Astrocyte (in vitro differentiated cells and primary cell): ENCODE measurements around the gene CCT8. TPM values are rescaled to one million over a fixed set of nuclear protein-coding genes. Genes with fewer than 3 reads are reported as not detected.

ENCODE experiments used
- DNase-seq: peaks from one replicate; pipeline ENCODE4 v3.0.0-alpha.2; 2010; ENCODE audit warnings: low read depth
- FAIRE-seq: peaks from 2 replicates; lab custom pipeline; 2011; peaks lifted over from hg19 to GRCh38; lab: Jason Lieb, UNC
- H2AFZ ChIP-seq: 2 replicates; pipeline ENCODE4 v1.6.0; 2012; ENCODE audit warnings: low read depth, low read length, inconsistent platforms
- H3K27ac ChIP-seq: 2 replicates; pipeline ENCODE4 v1.5.1; 2011; ENCODE audit warnings: low read depth, low read length, inconsistent platforms
- H3K27me3 ChIP-seq: 2 replicates; pipeline ENCODE4 v1.6.0; 2011; ENCODE audit warnings: low read length, inconsistent platforms; ENCODE audit not compliant: insufficient read depth
- H3K36me3 ChIP-seq: 2 replicates; pipeline ENCODE4 v1.5.1; 2011; ENCODE audit warnings: low read length, inconsistent platforms; ENCODE audit not compliant: insufficient read depth
- H3K4me1 ChIP-seq: 2 replicates; pipeline ENCODE4 v1.5.1; 2011; ENCODE audit warnings: low read length, inconsistent platforms; ENCODE audit not compliant: insufficient read depth
- H3K4me2 ChIP-seq: 2 replicates; pipeline ENCODE4 v1.6.0; 2012; ENCODE audit warnings: low read length, inconsistent platforms
- H3K4me3 ChIP-seq: 2 replicates; pipeline ENCODE4 v1.5.1; 2011; ENCODE audit warnings: low read depth, mild to moderate bottlenecking, low read length, inconsistent platforms; ENCODE audit not compliant: insufficient read depth
- H3K79me2 ChIP-seq: 2 replicates; pipeline ENCODE4 v1.6.0; 2012; ENCODE audit warnings: mild to moderate bottlenecking, low read length, inconsistent platforms; ENCODE audit not compliant: insufficient read depth
- H3K9ac ChIP-seq: 2 replicates; pipeline ENCODE4 v1.6.0; 2012; ENCODE audit warnings: mild to moderate bottlenecking, low read length, inconsistent platforms
- H3K9me3 ChIP-seq: 2 replicates; pipeline ENCODE4 v1.5.1; 2012; ENCODE audit warnings: low read depth, mild to moderate bottlenecking, low read length, inconsistent platforms; ENCODE audit not compliant: insufficient read depth
- H4K20me1 ChIP-seq: 2 replicates; pipeline ENCODE4 v1.6.0; 2012; ENCODE audit warnings: low read length, inconsistent platforms; ENCODE audit not compliant: insufficient read depth
- H3K27ac Mint-ChIP-seq: one replicate; pipeline ENCODE4 v1.8.0; 2021; ENCODE audit warnings: mild to moderate bottlenecking, mixed read lengths; ENCODE audit not compliant: unreplicated experiment
- H3K27me3 Mint-ChIP-seq: one replicate; pipeline ENCODE4 v1.8.0; 2021; ENCODE audit warnings: low read depth, mixed read lengths; ENCODE audit not compliant: unreplicated experiment
- H3K36me3 Mint-ChIP-seq: one replicate; pipeline ENCODE4 v1.8.0; 2021; ENCODE audit warnings: low read depth, mixed read lengths; ENCODE audit not compliant: unreplicated experiment
- H3K4me1 Mint-ChIP-seq: one replicate; pipeline ENCODE4 v1.8.0; 2021; ENCODE audit warnings: low read depth, mixed read lengths; ENCODE audit not compliant: unreplicated experiment
- H3K4me3 Mint-ChIP-seq: one replicate; pipeline ENCODE4 v1.8.0; 2021; ENCODE audit warnings: mild to moderate bottlenecking, moderate library complexity, mixed read lengths; ENCODE audit not compliant: unreplicated experiment
- H3K9me3 Mint-ChIP-seq: one replicate; pipeline ENCODE4 v1.8.0; 2021; ENCODE audit warnings: mild to moderate bottlenecking, mixed read lengths; ENCODE audit not compliant: unreplicated experiment
- EZH2 ChIP-seq: IDR thresholded peaks from 2 replicates; pipeline ENCODE4 v1.6.1; 2012; ENCODE audit warnings: mild to moderate bottlenecking, low read length, inconsistent platforms; ENCODE audit not compliant: insufficient read depth
- total RNA-seq: library from RNA; stranded (reverse); gene quantifications from 2 replicates; pipeline ENCODE4 v1.2.1, GENCODE V29; 2021
- TF ChIP-seq, protein P1 (sequence below): IDR thresholded peaks from 2 replicates; pipeline ENCODE4 v1.5.1; 2011; ENCODE audit warnings: low read depth, mild to moderate bottlenecking, inconsistent platforms, low read length, moderate library complexity; ENCODE audit not compliant: insufficient read depth

CCT8 gene
- total RNA-seq, 1 donor from 2014 or later, result 198 TPM

DNA sequence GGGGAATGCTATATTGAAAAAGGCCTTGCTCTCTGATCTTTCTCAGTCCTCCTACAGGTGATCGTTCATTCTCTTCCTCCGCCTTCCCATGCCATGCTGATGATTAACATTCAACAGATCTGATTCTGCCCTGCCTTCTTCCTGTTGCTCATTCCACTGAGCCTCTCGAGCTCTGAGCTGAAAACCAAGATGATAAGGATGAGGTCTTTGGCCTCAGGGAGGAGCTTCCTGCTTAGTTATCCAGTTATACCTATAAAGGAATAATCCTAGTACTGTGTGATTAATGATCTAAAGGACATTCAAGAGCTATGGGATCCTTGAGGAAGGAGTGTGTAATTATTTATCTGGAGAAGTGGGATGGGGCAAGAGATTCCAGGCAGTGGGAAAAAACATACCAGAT lies 31.8 kb upstream of the CCT8 start:
- no peaks in the 10 kb centered on the region for H3K9me3 ChIP-seq
- peak overlapping the region; percentile 26 for H3K4me2 ChIP-seq
- no peak for TF ChIP-seq EZH2
- TF ChIP-seq, protein P1, sequence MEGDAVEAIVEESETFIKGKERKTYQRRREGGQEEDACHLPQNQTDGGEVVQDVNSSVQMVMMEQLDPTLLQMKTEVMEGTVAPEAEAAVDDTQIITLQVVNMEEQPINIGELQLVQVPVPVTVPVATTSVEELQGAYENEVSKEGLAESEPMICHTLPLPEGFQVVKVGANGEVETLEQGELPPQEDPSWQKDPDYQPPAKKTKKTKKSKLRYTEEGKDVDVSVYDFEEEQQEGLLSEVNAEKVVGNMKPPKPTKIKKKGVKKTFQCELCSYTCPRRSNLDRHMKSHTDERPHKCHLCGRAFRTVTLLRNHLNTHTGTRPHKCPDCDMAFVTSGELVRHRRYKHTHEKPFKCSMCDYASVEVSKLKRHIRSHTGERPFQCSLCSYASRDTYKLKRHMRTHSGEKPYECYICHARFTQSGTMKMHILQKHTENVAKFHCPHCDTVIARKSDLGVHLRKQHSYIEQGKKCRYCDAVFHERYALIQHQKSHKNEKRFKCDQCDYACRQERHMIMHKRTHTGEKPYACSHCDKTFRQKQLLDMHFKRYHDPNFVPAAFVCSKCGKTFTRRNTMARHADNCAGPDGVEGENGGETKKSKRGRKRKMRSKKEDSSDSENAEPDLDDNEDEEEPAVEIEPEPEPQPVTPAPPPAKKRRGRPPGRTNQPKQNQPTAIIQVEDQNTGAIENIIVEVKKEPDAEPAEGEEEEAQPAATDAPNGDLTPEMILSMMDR, result no peak
- H2AFZ ChIP-seq, result peak overlapping the region; percentile 8
- no peaks in the 10 kb centered on the region for H4K20me1 ChIP-seq
- Mint-ChIP-seq H3K9me3 (no peaks in the 10 kb centered on the region), H3K27ac (peak overlapping the region; percentile 48), H3K4me3 (no peak overlapping the region), H3K4me1 (peaks cover 17% of the 10 kb centered on the region), H3K27me3 (no peaks in the 10 kb centered on the region), H3K36me3 (no peaks in the 10 kb centered on the region)
- FAIRE-seq (no peak), DNase-seq (peak; percentile 74)
- H3K9ac ChIP-seq, result no peak overlapping the region
- H3K4me3 ChIP-seq, result no peak overlapping the region
- no peaks in the 10 kb centered on the region for H3K27me3 ChIP-seq
- H3K79me2 ChIP-seq, result no peaks in the 10 kb centered on the region
- no peaks in the 10 kb centered on the region for H3K36me3 ChIP-seq
- peaks cover 17% of the 10 kb centered on the region for H3K4me1 ChIP-seq
- H3K27ac ChIP-seq, result peak overlapping the region; percentile 31

DNA sequence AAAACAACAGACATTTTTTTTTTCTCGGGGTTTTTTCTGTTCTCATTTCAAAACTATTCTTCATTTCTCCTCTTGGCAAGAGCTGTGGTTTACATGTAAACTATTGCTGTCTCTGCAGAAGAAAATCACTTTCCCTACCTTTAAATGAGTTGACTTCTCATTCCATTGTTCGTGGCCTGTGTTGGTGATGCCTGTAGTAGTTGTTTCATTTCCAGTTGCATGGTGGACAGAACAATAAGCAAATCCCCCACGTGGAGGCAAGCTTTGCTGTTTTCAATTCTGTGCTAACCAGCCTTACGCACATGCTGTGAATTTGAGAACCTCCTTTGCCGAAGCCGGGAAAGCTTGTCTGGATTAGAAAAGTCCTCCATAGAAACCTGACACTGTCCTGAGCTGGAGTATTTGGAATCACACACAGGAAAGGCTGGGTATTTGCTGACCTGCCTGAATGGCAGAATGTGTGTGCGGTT lies 30.8 kb upstream of the CCT8 start:
- TF ChIP-seq, protein P1, result no peak
- no peak for TF ChIP-seq EZH2
- DNase-seq (peak; percentile 30), FAIRE-seq (no peak)
- peaks cover 17% of the 10 kb centered on the region for H3K4me1 Mint-ChIP-seq
- H3K9me3 ChIP-seq, result no peaks in the 10 kb centered on the region
- peak overlapping the region; percentile 26 for H3K4me2 ChIP-seq
- H4K20me1 ChIP-seq, result no peaks in the 10 kb centered on the region
- H3K36me3 ChIP-seq, result no peaks in the 10 kb centered on the region
- H3K27me3 Mint-ChIP-seq, result no peaks in the 10 kb centered on the region
- no peak overlapping the region for H3K27ac Mint-ChIP-seq
- no peaks in the 10 kb centered on the region for H3K9me3 Mint-ChIP-seq
- H3K9ac ChIP-seq, result no peak overlapping the region
- H3K27ac ChIP-seq, result peak overlapping the region; percentile 31
- no peaks in the 10 kb centered on the region for H3K36me3 Mint-ChIP-seq
- H3K4me1 ChIP-seq, result peaks cover 17% of the 10 kb centered on the region
- no peak overlapping the region for H3K4me3 ChIP-seq
- H3K4me3 Mint-ChIP-seq, result no peak overlapping the region
- no peak overlapping the region for H2AFZ ChIP-seq
- H3K79me2 ChIP-seq, result no peaks in the 10 kb centered on the region
- no peaks in the 10 kb centered on the region for H3K27me3 ChIP-seq

DNA sequence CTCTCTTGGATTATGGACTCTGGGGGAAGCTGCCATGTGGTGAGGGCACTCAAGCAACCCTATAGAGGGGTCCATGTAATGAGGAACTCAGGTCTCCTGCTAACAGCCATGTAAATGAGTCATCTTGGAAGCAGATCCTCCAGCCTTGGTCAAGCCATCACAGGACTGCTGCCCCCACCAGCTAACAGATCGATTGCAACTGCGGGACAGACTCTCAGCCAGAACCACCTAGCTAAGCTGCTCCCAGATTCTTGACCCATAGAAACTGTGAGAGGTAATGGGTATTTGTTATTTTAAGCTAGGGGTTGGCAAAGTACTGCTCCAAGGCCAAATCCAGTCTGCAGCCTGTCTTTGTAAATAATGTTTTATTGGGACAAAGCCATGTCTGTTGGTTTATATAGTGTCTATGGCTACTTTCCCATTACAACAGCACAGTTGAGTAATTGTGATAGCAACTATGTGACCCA lies 29.4 kb upstream of the CCT8 start:
- Mint-ChIP-seq H3K27ac (no peak overlapping the region), H3K4me1 (peaks cover 17% of the 10 kb centered on the region), H3K4me3 (no peak overlapping the region), H3K36me3 (no peaks in the 10 kb centered on the region), H3K9me3 (no peaks in the 10 kb centered on the region), H3K27me3 (no peaks in the 10 kb centered on the region)
- H3K4me3 ChIP-seq, result no peak overlapping the region
- no peak overlapping the region for H3K27ac ChIP-seq
- peaks cover 17% of the 10 kb centered on the region for H3K4me1 ChIP-seq
- H3K27me3 ChIP-seq, result no peaks in the 10 kb centered on the region
- H3K36me3 ChIP-seq, result no peaks in the 10 kb centered on the region
- peak; percentile 27 for DNase-seq
- TF ChIP-seq, protein P1, result no peak
- TF ChIP-seq EZH2, result no peak
- H3K79me2 ChIP-seq, result no peaks in the 10 kb centered on the region
- H3K9ac ChIP-seq, result no peak overlapping the region
- no peak overlapping the region for H2AFZ ChIP-seq
- no peaks in the 10 kb centered on the region for H4K20me1 ChIP-seq
- H3K9me3 ChIP-seq, result no peaks in the 10 kb centered on the region
- FAIRE-seq, result no peak
- no peak overlapping the region for H3K4me2 ChIP-seq
